Stimulated activated CD8-positive, alpha-beta memory T cell treated with anti-CD3 and anti-CD28 coated beads, Interleukin-15, amount 100 ng/mL, for 24 hours (primary cell): ENCODE data around the gene EPB41L3.
"Not testable (repeated sequence)": the region's sequence is repeated elsewhere in the genome, so short reads cannot be mapped to it uniquely, and the experiment has no call there.

ENCODE experiments used
- DNase-seq: peaks from one replicate; pipeline ENCODE4 v3.0.0-alpha.2; 2020; ENCODE audit warnings: low read depth

The EPB41L3 gene

DNA sequence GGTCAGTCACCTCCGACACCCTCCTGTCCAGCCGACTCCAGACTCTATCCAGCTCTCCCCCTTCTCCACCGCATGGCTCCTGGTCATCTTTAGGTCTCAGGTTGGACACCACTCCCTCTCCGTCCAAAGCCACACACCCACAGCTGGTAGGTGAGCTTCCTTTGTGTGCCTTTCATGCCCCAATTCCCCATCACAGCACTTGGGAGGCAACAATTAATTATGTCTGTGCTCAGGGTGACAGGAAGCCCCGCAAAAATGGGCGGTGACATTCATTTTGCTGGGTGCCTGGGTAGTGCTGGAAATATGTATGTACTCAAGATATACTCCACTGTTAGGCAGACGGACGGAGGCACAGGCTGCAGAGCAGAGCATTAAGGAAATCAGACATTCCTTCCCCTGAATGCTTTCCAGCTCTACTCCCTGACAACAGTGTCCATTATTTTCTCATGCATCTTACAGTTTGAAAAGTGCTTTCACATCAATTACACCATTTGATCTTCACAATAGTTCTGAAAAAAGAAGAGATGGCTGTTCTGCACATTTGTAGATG lies 13.1 kb downstream of the EPB41L3 start:
- DNase-seq, result no peak

DNA sequence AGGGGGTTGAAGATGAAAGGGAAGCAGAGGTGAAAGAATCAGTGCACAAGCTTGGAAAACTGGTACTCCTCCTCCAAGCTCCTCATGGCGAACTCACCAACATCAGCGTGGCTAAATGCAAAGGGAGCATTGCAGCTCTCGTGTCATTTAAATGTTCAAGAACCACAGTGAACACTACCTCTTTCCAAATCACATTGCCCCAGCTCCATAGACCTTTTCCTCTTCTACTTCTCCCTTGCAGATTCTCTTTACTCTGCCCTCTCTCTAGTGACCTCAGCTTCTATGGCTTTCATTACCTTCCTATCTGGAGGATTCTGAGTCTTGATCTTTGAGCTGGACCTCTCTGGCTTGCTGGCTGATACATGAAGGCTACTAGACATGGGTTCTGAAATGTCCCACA lies 14.3 kb downstream of the EPB41L3 start:
- DNase-seq, result no peak

DNA sequence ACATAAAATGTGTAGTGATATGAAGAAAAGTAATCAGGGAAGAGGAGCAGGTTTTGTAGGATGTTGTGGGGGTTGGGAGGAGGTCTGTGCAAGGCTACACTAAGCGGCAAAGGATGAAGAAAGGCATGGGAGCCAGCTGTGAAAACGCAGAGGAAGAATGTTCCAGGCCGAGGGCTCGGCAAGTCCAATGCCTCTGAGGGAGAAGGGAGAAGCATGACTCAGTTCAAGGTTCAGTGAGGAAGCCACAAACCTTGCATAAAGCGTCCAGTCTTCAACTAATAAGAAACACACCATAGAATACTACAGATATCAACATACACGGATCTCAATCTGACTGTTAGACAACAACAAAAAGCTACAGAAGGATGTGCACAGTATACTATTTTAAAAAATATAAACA lies 16.2 kb downstream of the EPB41L3 start:
- no peak for DNase-seq

DNA sequence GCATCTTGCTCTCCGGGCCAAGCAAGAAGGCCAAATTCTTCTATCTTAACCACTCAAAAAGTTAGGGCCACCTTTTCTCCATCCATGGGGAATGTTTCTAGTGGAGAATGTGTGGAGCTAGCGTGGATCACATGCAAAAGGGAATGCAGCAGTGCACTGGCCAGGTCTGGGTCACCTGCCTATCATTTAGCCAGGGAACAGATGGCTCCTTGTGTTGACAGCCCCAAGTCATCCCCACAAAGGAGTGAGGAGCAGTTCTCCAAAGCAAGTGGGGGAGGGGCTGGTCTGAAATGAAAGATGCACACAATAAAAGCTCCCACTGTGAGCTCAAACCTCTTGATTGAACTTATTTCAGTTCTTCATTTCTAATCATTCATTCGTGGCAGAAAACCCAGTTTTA lies 19.1 kb downstream of the EPB41L3 start:
- no peak for DNase-seq

DNA sequence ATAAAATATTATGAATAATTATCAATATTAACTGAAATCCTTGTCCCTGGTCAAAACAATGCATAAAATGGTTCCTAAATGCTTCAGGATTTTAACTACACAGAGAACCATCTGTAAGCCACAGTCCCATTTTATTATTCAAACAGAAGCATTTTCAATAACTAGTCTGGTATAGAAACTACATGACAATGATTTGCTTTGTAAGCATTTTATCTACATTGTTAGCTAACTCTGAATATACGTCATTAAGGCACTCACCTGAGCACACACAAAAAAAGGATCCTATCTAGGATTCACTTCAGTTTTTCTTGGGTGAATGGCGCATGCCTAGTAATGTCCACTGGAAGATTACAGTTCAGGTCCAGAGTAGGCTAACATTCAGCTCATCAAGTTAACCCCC lies 22.8 kb downstream of the EPB41L3 start:
- no peak for DNase-seq

DNA sequence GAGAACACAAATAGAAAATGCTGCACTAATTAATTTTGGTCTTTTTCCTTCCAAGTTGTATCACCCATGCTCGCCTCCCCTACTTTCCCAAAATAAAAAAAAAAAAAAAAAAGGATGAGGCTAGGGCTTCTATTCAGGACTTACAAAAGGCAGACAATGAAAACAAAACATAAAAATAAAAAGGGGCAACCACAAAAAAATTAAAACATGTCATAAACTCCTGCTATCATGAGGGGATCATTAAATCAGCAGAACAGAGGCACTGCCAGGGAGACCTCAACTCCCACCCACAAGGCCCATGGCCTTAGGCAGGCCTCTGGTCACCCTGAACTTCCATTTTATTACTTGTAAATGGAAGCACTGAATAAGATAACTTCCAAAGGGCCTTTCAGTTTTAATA lies 23.3 kb downstream of the EPB41L3 start:
- DNase-seq, result no peak

DNA sequence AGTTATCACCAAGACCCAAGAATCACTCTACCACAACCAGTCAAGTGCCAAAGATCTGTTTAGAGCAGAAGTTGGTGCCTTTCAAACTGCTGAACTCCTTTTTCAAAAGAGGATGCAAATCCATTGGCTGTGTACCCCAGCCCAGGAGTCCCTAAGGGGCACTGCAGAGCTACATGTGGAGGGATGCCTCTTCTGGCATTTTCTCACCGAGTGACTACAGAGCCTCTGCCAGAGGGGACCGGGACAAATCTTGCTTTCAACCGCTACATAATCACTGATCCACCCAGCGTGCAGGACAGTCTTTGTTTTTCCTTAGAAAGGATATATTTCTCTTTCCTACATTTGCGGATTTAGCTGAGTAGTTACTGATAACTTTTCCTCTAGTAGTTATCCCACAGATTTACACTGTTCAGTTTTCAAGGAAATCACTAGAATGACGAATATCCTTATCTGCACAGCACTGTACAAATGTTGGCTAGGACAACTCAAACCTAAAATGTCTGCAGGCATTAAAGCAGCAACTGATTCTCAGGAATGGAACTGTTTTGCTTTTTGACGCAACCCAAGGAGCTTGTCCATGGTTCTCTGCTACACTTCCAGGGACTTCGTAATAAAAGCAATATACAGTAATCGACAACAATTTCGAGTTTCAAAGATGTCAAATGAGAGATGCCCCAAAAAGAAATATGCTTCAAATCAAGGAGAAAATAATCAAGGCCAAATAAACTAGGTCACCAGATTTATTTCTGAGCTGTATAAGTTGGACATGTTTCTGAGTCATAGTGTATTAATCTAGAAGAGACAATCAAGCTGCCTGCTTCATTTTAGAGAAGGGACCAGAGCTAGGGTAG lies 24.1 kb downstream of the EPB41L3 start:
- DNase-seq, result no peak

DNA sequence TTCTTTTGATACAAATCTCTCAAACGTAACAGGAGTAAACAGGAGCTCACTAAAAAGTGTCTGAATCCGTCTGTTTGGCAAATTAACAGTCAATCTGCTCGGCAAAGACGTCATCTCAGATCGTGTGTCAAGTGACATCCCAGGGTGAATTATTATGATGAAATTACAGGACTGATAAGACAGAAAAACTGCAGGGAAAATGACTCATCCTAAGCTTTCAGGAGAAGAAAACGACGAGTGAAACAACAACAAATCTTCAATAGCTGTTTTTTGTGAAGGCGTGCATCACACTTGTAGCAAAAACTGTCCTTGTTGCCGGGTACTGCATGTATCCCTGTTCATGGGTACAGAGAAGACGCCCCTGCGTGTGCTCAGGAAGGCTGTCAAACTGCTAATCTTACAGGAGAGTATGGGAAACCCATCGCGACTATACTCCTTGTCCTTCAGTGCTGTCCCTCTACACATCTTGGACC lies 24.9 kb downstream of the EPB41L3 start:
- no peak for DNase-seq

DNA sequence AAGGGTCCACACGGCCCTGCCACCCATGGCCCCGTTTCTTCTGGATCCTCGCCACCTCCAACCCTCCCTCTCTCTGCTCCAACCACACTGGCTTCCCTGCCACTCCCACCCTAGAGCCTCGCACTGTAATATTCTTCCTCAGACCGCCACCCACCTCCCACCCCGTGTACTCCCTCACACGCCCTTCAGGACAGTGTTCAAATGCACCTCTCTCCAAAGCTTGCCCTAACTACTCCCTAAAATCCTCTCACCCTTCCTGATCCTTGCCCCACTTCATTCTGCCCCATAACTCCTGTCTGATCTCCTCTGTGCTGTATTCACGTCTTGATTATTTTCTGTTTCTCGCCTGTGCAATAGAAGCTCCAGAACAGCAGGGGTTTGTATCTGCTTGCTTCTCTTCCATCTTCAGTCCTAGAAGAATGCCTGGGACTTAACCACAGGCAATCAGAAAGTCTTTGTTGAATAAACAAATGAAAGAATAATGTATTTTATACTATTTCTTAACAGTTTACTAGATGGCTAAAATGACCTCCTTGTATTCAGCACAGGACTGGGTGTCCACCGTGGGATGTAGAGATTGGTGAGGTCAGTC lies 25.5 kb downstream of the EPB41L3 start:
- no peak for DNase-seq

DNA sequence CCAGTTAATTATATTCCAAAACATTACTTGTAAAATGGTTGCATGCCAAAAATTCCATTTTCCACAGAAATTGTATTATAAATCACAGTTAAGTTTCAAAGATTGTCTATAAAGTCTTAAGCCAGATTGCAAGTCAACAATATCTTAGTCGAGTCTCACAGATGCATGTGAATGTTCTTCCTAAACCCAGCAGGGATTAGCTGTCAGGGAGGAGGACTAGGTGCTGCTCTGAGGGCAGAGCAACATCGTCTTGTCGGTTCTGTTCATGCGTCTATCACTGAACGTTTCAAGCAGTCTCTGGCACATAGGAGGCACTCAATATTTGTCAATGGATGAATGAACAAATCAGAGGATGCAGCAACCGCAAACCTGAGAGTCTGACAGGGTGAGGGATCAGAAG lies 27.0 kb downstream of the EPB41L3 start:
- DNase-seq, result no peak

DNA sequence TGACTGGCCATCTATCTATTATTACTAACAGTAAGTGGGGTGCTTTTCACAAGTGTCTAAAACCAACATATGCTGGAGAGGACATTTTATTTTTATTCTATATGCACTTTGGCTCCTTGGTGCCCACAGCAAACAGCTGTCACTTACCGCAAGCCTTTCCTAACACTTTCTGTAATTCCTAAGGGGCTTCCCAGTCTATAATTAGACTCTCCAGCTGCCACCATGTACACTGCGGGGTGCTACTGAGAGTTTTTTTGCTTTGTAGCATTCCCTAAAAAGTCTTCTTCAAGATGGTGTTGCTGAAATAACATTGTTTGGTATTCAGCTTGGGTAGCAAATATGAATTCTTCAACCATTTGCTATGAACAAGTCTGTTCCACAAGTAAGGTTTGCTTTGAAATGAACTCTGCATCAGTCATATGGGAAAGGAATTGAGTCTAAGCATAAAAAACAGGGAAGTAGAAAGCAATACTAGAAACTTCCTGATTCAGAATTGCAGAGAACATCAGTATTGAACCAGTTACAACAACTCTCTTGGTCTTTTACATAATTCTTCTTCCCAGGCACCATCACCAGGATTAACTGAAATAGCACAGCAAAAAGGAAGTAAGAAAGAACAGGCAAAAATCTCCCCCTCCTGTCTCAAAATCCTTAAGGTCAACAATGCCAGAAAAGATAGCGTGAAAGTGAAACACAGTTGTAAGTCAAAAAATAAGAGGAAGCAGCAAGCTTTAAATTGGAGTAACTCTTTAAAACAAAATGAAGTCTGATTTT lies 28.6 kb downstream of the EPB41L3 start:
- no peak for DNase-seq

DNA sequence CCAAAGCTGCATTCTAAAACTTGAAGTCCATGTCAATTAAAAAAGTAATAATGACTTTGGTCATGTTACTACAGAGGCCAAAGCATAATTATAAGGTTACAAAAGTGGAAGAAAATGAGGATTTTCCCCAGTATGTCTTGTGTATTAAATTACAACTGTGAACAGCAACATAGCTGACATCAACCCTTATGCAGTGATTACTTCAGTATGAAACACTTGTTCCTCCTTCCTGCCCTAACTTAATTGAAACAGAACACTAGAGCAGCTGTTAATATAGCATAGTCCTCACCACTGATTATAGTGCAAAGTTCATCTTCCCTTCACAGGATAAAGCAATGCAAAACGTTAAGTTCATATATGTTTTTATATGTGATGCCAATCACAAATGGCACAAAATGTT lies 29.9 kb downstream of the EPB41L3 start:
- DNase-seq, result no peak

DNA sequence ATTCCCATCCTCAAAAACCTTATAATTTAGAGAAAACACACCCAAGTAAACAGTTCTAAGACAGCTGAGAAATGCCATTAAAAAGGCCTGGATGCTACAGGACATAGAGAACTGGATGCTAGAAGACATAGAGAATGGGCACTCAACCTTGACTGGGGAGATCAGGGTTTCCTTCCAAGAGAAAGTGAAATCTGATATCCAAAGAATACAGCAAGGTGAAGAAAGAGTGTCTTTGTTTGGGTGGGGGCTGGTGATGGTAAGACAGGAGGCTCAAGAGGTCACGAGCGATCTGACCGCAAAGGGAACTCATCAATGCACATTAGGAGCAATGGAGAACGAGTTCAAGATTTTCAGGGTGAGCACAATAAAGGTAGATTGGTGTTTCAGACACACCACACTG lies 31.6 kb downstream of the EPB41L3 start:
- no peak for DNase-seq

DNA sequence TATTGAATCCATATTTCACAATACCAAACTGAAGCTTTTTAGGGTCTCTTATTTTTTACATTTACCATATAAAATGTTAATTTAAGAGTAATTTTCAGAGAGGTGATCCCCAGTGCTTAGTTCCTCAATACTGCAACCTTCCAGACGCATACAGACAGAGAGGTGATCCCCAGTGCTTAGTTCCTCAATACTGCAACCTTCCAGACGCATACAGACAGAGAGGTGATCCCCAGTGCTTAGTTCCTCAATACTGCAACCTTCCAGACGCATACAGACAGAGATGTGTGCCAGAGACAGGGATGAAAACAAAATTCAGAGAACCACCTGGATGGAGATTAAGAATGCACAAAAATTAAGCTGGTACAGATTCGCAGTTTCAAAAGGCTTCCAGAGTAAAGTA lies 32.3 kb downstream of the EPB41L3 start:
- not testable (repeated sequence) for DNase-seq

DNA sequence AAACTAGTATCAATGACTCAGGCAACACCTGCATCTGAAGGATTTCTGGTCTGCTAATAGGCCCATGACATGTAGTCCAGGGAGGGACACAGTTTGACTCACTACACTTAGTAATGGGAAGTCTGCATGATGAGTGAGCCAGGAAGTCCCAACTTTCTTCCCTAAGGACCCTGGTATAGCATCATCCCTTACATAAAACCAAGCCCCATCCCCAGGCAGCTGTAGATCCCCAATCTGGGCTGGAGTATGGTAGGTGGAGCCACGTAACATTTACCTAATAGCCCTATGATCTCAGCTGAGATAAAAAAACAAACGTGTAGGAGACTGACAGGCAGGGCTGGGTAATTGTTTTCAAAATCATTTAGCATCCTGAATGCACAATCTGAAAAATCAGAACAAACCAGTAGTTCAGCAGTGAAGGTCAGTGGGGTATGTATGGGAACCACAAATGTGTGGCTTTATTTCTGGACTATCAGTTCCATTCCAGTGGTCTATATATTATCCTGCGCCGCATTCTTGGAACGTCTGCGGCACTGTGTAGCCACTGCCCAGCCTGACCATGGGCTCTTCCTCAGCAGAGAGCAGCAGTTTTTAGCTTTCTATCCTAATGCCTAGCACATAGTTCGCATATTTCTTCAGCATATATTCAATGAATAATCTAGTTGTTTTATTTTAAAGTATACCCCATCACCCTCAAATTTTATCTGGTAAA lies 33.5 kb downstream of the EPB41L3 start:
- no peak for DNase-seq

DNA sequence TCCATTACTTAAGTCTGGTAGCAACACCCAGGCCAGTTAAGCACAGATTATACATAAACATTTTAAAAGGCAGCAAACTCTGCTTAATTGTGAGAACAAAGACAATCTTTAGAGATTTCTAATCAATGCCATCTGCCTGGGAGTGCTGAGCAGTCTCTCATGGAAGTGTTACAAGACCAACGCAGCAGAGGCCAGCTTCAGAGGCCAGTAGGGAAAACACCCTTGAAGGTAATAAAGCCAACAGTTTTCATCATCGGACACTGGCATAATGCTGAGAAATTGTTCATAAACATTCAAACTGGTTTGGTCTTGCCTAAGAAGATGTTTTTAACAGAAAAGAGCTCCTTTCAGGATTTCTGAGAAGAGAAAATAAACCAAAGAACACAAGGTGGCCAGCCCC lies 35.0 kb downstream of the EPB41L3 start:
- no peak for DNase-seq

DNA sequence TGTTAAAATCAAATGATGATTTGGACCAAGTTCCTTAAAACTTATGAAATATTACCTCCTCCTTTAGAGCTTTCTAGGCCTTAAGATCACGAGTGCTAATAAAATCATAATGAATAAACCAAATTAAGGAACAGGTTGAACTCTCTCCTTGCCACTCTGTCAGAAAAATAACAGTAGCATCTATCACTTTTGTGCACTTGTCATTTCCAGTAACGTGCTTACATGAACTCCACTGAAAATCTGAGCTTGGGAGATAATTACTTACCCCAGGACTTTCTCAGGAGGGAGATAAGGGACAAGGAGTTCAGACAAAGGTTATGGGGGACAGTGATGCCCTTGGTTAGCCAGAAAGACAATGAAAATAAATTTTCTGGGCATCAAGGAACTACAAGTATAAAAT lies 36.0 kb downstream of the EPB41L3 start:
- DNase-seq, result no peak

DNA sequence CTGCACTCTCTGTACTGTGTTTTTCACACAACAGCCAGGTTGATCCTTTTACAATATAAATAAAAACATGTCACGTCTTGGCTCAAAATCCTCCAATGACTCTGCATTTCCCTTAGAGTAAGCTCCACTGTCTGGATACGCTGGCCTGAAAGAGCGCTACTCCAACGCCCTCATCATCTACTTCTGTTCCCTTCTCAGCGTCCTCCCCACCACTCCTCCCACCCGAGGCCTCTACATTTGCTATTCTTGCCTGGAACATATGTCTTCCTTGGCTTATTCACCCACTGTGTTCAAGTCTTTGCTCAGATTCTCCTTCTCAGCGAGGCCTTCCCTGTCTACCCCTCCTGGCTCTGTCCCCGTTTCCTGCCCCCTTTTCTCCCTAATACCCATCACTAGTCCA lies 37.6 kb downstream of the EPB41L3 start:
- no peak for DNase-seq

DNA sequence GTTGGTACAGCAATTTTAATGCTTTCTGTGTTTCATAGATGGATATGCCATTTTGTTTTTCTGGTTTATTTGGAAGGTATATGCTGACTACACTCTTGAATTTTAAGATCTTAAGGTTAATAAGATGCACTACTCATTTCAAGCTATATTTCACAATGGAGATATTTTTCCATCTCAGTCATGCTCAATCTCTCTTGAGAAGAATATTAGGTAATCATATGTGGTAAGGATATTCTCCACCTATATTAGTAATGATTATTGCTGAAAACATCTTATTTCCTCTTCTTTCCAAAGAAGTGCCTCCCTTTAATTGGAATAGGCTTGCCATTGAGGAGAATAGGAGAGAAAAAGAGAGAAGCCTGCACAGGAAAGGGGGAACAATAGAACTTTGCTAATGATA lies 40.1 kb downstream of the EPB41L3 start:
- no peak for DNase-seq

DNA sequence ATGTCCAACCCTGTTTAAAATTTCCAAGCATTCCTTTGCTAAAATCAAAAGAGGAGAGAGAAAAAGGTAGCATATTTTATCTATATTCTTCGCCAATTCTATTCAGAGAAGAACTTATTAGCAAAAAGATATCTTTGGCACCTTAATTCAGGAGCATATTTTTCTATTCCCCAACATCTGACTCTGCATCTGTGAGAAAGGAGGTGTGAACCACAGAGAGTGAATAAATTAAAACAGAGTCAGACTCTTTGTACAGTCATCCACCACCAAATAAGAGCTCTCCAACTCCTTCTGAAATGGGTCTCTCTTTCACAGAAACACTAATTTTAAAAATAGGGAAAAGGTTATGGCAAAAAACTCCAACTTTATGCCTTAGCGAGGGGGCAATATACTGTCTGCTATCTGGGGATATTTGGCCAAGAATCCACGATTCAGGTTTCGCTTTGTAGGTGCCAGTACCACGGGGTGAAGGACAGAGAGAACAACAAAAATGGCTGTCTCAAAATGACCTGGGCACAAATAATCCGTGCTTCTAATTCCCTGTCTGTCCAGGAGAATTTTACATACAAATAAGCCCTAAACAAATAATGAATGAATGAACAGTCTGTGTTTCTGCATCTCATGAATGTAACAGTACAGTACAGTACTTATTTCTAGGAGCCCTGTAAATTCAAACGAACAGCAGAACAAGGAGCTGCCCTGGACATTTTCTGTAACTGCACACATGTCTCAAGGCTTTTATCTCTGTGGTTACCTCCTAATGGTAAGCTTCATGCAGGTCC lies 43.4 kb downstream of the EPB41L3 start:
- no peak for DNase-seq

DNA sequence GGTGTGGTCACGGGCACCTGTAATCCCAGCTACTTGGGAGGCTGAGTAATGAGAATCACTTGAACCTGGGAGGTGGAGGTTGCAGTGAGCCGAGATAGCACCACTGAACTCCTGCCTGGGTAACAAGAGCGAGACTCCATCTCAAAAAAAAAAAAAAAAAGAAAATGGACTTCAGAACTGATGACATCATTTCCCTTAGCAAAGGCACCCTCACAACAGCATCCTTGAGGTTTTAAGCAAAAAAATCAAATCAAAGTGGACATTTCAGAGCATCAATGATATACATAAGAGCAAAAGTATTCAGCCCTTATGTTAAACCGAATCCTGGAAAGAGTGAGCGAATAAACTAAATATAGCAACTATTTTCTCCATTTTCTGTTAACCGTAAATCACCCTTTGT lies 45.3 kb downstream of the EPB41L3 start:
- DNase-seq, result no peak
